Karpas-422 (cell line): ENCODE results near the gene DENND5A. TPM values are rescaled to one million over a fixed set of nuclear protein-coding genes. Genes with fewer than 3 reads are reported as not detected.
"Not testable (repeated sequence)": the region's sequence is repeated elsewhere in the genome, so short reads cannot be mapped to it uniquely, and the experiment has no call there.

ENCODE experiments used
- DNase-seq: peaks from one replicate; pipeline ENCODE4 v3.0.0-alpha.2; 2015
- H2AFZ ChIP-seq: fragments of 200-600 bp; sonication (generic); 2 replicates; pipeline ENCODE4 v1.6.1; 2014; ENCODE audit warnings: antibody characterized with exemption, low read length, mixed read lengths
- H3K27ac ChIP-seq: fragments of 200-600 bp; sonication (generic); 2 replicates; pipeline ENCODE4 v1.5.1; 2014; ENCODE audit warnings: mild to moderate bottlenecking, low read length, moderate library complexity
- H3K27me3 ChIP-seq: fragments of 200-600 bp; sonication (generic); 2 replicates; pipeline ENCODE4 v1.6.1; 2014; ENCODE audit warnings: low read length, mixed read lengths
- H3K36me3 ChIP-seq: fragments of 200-600 bp; sonication (generic); 2 replicates; pipeline ENCODE4 v1.6.1; 2014; ENCODE audit warnings: low read length, mixed read lengths; ENCODE audit not compliant: insufficient read depth
- H3K4me1 ChIP-seq: fragments of 200-600 bp; sonication (generic); 2 replicates; pipeline ENCODE4 v1.6.1; 2014; ENCODE audit warnings: mild to moderate bottlenecking, low read length, mixed read lengths
- H3K4me2 ChIP-seq: fragments of 200-600 bp; sonication (generic); 2 replicates; pipeline ENCODE4 v1.6.1; 2014; ENCODE audit warnings: low read length, low read depth, mild to moderate bottlenecking; ENCODE audit not compliant: poor library complexity, severe bottlenecking
- H3K4me3 ChIP-seq: fragments of 200-600 bp; sonication (generic); 2 replicates; pipeline ENCODE4 v1.5.1; 2014; ENCODE audit warnings: mild to moderate bottlenecking, antibody characterized with exemption, low read length, mixed read lengths
- H3K79me2 ChIP-seq: fragments of 200-600 bp; sonication (generic); 2 replicates; pipeline ENCODE4 v1.6.1; 2014; ENCODE audit warnings: mild to moderate bottlenecking, low read length, mixed read lengths
- H3K9ac ChIP-seq: fragments of 200-600 bp; sonication (generic); 2 replicates; pipeline ENCODE4 v1.6.0; 2014; ENCODE audit warnings: low read length
- H3K9me2 ChIP-seq: fragments of 200-600 bp; sonication (generic), shearing (Covaris generic); replicated peaks from 2 replicates; pipeline ENCODE4 v1.6.0; 2014; ENCODE audit warnings: mild to moderate bottlenecking, low read length, moderate library complexity; ENCODE audit not compliant: insufficient read depth
- H3K9me3 ChIP-seq: fragments of 300-700, 200-600 bp; sonication (generic); 2 replicates; pipeline ENCODE4 v1.6.1; 2014; ENCODE audit warnings: low read length, mixed read lengths
- H4K20me1 ChIP-seq: fragments of 200-600 bp; sonication (generic); 2 replicates; pipeline ENCODE4 v1.6.1; 2014; ENCODE audit warnings: mild to moderate bottlenecking, antibody characterized with exemption, low read length, low read depth; ENCODE audit not compliant: insufficient read depth
- total RNA-seq: library from RNA; depleted of rRNA; stranded (reverse); fragments of >200 nt; shearing (Covaris generic); gene quantifications from 2 replicates; pipeline ENCODE4 v1.2.3, GENCODE V29; 2014; ENCODE audit warnings: low replicate concordance

The DENND5A gene
- total RNA-seq, 1 experiment from 2014 or later = 57.3 TPM

DNA sequence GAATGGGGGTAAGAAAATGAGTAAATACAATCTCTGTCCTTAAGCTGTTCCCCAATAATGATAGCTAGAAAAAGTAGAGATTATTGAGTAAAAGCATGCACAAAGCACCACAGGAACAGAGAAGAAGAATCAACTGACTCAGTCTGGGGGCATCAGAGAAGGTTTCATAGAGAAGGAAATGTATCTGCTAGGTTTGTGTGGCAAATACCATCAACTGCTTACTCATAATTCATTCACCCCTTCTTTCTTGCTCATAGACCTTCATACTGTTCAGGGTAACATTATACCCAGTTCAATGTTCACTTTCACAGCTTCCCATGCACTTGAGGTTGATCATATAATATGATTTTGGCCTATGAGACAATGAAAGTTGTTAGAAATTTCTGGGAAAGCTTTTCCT lies 88.6 kb downstream of the DENND5A start:
- H3K36me3 ChIP-seq = no peaks in the 10 kb centered on the region
- H3K4me1 ChIP-seq = no peaks in the 10 kb centered on the region
- H3K4me2 ChIP-seq = no peak overlapping the region
- H3K79me2 ChIP-seq = no peaks in the 10 kb centered on the region
- H3K4me3 ChIP-seq = no peak overlapping the region
- H3K9me3 ChIP-seq = no peaks in the 10 kb centered on the region
- no peaks in the 10 kb centered on the region for H4K20me1 ChIP-seq
- no peak for DNase-seq
- H3K9ac ChIP-seq = no peak overlapping the region
- H3K27me3 ChIP-seq = no peaks in the 10 kb centered on the region
- no peak overlapping the region for H3K27ac ChIP-seq
- H2AFZ ChIP-seq = no peak overlapping the region
- no peaks in the 10 kb centered on the region for H3K9me2 ChIP-seq

DNA sequence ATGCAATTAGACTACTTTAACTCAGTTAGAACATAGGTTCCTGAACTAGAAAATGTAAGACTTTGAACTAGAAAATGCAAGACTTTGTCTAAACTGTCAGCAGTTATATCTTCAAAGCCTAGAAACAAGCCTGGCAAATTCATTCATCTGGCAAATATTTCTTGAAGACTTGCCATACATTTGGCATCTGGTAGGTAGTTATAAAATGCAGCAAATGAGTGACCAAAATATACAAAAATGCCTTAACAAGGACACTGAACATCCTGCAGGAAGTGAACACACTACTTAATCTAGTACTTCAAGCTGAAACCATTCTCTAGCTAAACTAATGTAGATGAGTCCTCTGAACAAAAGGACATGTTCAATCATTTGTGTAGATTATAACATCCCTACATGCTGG lies 89.0 kb downstream of the DENND5A start:
- Histone ChIP-seq H3K4me3 (no peak overlapping the region), H3K27me3 (no peaks in the 10 kb centered on the region), H2AFZ (no peak overlapping the region), H3K9me3 (no peaks in the 10 kb centered on the region), H3K36me3 (no peaks in the 10 kb centered on the region), H4K20me1 (no peaks in the 10 kb centered on the region), H3K9me2 (no peaks in the 10 kb centered on the region), H3K79me2 (no peaks in the 10 kb centered on the region), H3K27ac (no peak overlapping the region), H3K4me1 (no peaks in the 10 kb centered on the region), H3K4me2 (no peak overlapping the region), H3K9ac (no peak overlapping the region)
- DNase-seq = no peak

DNA sequence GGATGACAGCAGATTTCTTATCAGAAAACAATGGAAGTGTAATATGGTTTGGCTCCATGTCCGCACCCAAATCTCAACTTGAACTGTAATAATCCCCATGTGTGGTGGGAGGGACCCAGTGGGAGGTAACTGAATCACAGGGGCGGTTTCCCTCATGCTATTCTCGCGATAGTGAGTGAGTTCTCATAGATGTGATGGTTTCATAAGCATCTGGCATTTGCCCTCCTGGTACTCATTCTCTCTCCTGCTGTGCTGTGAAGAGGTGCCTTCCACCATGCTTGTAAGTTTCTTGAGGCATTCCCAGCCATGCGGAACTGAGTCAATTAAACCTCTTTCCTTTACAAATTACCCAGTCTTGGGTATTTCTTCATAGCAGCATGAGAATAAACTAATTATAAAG lies 92.8 kb downstream of the DENND5A start:
- DNase-seq = no peak
- Histone ChIP-seq H3K36me3 (no peaks in the 10 kb centered on the region), H2AFZ (no peak overlapping the region), H3K27me3 (no peaks in the 10 kb centered on the region), H3K9me3 (no peaks in the 10 kb centered on the region), H3K27ac (no peak overlapping the region), H3K4me2 (no peak overlapping the region), H3K9ac (no peak overlapping the region), H3K9me2 (no peaks in the 10 kb centered on the region), H4K20me1 (no peaks in the 10 kb centered on the region), H3K4me3 (no peak overlapping the region), H3K79me2 (no peaks in the 10 kb centered on the region), H3K4me1 (no peaks in the 10 kb centered on the region)

DNA sequence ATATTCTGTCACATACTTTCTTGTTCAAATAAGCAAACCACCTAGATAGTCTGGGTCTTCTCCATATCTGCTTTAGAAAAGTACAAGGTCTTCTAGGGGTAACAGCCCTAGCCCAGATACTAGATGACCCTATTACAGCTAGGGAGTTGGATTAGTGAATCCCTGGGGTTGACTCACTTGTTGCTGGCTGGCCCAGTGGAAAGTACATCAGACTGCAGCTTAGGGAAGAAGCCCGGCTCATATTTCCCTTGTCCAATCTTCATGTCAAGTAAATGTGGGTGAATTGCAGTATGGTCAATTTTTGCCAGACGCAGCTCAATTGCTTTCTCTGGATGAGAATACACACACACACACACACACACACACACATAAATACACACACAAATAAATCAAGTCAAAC lies 94.7 kb downstream of the DENND5A start:
- Histone ChIP-seq H3K9me3 (no peaks in the 10 kb centered on the region), H3K9me2 (no peaks in the 10 kb centered on the region), H3K4me3 (no peak overlapping the region), H2AFZ (no peak overlapping the region), H3K27me3 (no peaks in the 10 kb centered on the region), H3K79me2 (no peaks in the 10 kb centered on the region), H3K9ac (no peak overlapping the region), H4K20me1 (no peaks in the 10 kb centered on the region), H3K4me1 (no peaks in the 10 kb centered on the region), H3K36me3 (no peaks in the 10 kb centered on the region), H3K4me2 (no peak overlapping the region), H3K27ac (no peak overlapping the region)
- DNase-seq = no peak

DNA sequence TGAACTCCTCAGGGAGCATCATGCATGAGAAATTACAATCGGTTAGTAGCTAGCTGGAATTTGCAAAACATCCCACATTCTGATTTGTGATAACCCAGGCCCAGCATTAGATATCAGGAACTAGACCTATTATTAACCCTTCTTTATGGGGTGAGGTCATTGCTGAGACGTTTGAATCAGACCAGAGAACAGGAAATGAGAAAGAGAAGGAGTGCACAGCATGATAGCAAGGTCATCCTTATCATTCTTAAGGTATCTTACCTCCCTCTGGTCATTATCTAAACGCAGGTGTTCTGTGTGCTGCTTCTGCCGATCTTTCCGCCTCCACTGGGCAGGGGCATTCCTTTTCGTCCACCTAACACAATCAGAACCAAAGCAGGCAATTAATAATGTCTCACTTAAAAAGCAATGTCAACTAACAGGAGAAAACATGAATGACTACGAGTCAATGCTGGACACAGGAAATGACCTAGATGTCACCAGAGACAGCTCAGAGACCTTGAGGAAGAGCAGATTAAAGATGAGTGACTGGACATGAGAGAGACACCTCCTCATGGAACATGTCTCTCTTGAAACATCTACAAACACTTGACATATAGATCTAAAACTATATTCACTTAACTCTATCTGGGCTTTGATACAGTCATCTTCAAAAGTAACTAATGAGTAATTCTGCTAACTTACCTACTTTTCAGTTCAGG lies 95.4 kb downstream of the DENND5A start:
- H2AFZ ChIP-seq = no peak overlapping the region
- H4K20me1 ChIP-seq = no peaks in the 10 kb centered on the region
- no peaks in the 10 kb centered on the region for H3K79me2 ChIP-seq
- H3K36me3 ChIP-seq = no peaks in the 10 kb centered on the region
- no peak overlapping the region for H3K4me2 ChIP-seq
- no peak for DNase-seq
- H3K27ac ChIP-seq = no peak overlapping the region
- H3K9me2 ChIP-seq = no peaks in the 10 kb centered on the region
- no peak overlapping the region for H3K4me3 ChIP-seq
- H3K9me3 ChIP-seq = no peaks in the 10 kb centered on the region
- H3K27me3 ChIP-seq = no peaks in the 10 kb centered on the region
- no peak overlapping the region for H3K9ac ChIP-seq
- H3K4me1 ChIP-seq = no peaks in the 10 kb centered on the region

DNA sequence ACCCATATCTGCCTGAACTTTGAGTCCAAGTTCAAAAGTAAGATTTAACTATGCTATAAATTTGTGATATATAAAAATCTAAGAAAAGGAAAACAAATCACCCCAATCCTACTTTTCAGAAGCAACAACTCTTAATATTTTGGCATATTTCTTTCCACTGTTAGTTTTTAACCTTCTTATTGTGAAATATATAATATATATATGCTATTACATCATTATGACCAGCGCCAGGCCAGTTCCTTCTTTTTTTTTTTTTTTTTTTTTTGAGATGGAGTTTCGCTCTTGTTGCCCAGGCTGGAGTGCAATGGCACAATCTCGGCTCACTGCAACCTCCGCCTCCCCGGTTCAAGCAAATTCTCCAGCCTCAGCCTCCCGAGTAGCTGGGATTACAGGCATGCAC lies 103.2 kb downstream of the DENND5A start:
- H3K4me3 ChIP-seq, H4K20me1 ChIP-seq, DNase-seq: not testable (repeated sequence)

DNA sequence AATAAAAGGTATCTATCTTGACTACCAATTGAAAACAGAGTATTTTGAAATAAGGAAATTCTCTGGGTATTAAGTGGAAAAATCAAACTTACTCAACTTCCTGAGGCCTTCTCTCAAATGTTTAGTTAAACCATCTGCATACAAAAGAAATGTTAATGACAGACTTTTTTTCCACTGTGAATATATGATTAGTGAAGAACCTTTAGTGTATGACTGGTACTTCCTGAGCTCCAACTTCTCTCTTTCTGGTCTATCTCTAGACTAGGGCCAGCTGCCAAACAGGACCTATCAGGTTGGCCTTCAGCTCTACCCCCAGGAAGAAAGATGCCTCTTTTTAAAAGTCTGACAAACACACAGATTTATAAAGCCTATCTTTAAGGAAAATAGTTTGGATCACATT lies 105.0 kb downstream of the DENND5A start:
- no peak for DNase-seq
- H3K36me3 ChIP-seq = peaks cover 3% of the 10 kb centered on the region; the same call in 1 of the 2 replicates
- H3K9me2 ChIP-seq = no peaks in the 10 kb centered on the region
- H3K27ac ChIP-seq = no peak overlapping the region
- no peaks in the 10 kb centered on the region for H3K27me3 ChIP-seq
- H3K4me1 ChIP-seq = no peaks in the 10 kb centered on the region
- no peak overlapping the region for H3K4me3 ChIP-seq
- no peak overlapping the region for H2AFZ ChIP-seq
- no peak overlapping the region for H3K9ac ChIP-seq
- H3K4me2 ChIP-seq = no peak overlapping the region
- H3K9me3 ChIP-seq = no peaks in the 10 kb centered on the region
- H3K79me2 ChIP-seq = no peaks in the 10 kb centered on the region
- no peaks in the 10 kb centered on the region for H4K20me1 ChIP-seq

More for the DNA sequence above, 103.2 kb downstream of the DENND5A start:
- H2AFZ ChIP-seq, H3K9ac ChIP-seq, H3K36me3 ChIP-seq, H3K9me2 ChIP-seq, H3K27ac ChIP-seq, H3K4me2 ChIP-seq, H3K27me3 ChIP-seq, H3K9me3 ChIP-seq, H3K4me1 ChIP-seq, H3K79me2 ChIP-seq: not testable (repeated sequence)

DNA sequence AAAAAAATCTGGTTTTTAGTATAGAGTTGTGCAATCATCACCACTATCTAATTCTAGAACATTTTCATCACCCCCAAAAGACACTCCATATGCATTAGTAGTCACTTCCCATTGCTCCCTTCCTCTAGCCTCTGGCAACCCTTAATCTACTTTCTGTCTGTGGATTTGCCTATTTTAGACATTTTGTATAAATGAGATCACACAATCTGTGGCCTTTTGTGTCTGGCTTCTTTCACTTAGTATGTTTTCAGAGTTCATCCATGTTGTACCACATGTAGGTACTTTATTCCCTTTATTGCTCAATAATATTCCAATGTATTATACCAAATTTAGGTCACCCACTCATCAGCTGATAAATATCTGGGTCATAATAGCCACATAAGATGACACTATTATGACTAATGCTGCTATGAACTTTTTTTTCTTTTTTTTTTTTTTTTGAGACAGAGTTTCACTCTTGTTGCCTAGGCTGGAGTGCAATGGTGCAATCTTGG lies 106.2 kb downstream of the DENND5A start:
- Histone ChIP-seq H3K4me3 (no peak overlapping the region), H2AFZ (no peak overlapping the region), H3K4me2 (no peak overlapping the region), H3K79me2 (no peaks in the 10 kb centered on the region), H3K4me1 (no peaks in the 10 kb centered on the region), H3K36me3 (peaks cover 3% of the 10 kb centered on the region; the same call in 1 of the 2 replicates), H4K20me1 (no peaks in the 10 kb centered on the region), H3K27me3 (no peaks in the 10 kb centered on the region), H3K9ac (no peak overlapping the region), H3K9me3 (no peaks in the 10 kb centered on the region), H3K9me2 (no peaks in the 10 kb centered on the region), H3K27ac (no peak overlapping the region)
- DNase-seq = no peak
